PC-3 (cell line): Measurements from ENCODE around the gene MYL9.

Experiments used
- CTCF ChIP-seq: fragments of 300-600 bp; sonication (generic); conservative IDR thresholded peaks from 2 replicates; pipeline ENCODE4 v1.5.1; 2017; ENCODE audit warnings: antibody characterized with exemption, low read depth, mild to moderate bottlenecking, low read length
- EZH2 ChIP-seq: fragments of 300-600 bp; sonication (generic); IDR thresholded peaks from one replicate; pipeline ENCODE4 v1.6.1; 2017; ENCODE audit warnings: antibody characterized with exemption, mild to moderate bottlenecking, low read length; ENCODE audit not compliant: unreplicated experiment
- EZH2phosphoT487 ChIP-seq: fragments of 300-600 bp; sonication (generic); IDR thresholded peaks from 2 replicates; pipeline ENCODE4 v1.6.1; 2018; ENCODE audit warnings: mild to moderate bottlenecking, antibody characterized with exemption, low read length, borderline replicate concordance

- TF ChIP-seq CTCF (no peak), EZH2 (no peak), EZH2phosphoT487 (no peak)
These were observed 32.6 kb downstream of the MYL9 start for GRCh38 chr20:36573798-36574365.
